HG03520 (cell line): ENCODE data around the gene INPP4A.

Experiments used
- ATAC-seq: cut with Tn5 transposase; IDR thresholded peaks from one replicate; pipeline ENCODE4 v1.9.1; 2021; ENCODE audit warnings: mild to moderate bottlenecking, moderate library complexity; ENCODE audit not compliant: unreplicated experiment

The INPP4A gene

GRCh38 chr2:98558852-98559530 is 114.3 kb downstream of the INPP4A start:
- no peak for ATAC-seq

DNA sequence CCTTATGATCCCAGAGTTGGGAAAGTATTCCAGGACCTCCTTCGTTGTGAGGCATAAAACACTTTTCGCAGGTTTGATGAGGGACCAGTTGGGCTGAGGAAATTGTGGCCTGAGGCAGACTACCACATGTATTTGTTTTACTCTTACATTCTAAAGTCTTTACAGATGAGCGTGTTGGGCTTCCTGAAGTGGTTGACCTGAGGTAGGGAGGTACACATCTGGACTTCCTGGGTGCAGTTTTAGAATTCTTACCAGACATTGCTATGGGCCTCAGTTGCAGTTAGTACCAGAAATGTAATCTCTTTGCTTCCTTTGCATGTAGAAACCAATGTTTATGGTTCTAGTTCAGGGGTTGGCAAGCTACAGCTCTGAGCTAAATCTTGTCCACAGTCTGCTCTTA is 114.9 kb downstream of the INPP4A start:
- no peak for ATAC-seq

DNA sequence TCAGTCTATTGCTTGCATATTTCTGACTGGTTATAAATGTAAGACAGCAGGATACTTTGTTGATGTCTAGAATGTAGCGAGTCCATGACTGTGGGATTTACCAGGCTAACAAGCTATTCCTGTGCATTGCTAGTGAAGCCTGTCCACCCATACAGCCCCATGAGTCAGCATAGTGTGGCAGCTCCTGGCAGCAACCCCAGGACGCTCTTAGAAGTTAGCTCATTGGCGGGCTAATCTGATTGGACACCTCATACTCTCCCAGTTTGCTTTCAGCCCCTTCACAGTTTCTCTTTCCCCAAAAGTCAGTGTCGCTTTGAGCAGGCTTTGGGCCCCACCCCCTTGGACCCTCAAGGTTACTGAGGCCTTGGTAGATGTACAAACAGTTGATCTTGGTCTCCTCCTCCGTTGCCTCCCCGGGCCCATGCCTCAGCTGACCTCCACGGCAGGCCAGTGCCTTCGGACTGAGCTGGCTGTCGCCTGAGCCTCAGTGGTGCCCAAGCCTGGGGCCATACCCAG is 115.7 kb downstream of the INPP4A start:
- no peak for ATAC-seq

DNA sequence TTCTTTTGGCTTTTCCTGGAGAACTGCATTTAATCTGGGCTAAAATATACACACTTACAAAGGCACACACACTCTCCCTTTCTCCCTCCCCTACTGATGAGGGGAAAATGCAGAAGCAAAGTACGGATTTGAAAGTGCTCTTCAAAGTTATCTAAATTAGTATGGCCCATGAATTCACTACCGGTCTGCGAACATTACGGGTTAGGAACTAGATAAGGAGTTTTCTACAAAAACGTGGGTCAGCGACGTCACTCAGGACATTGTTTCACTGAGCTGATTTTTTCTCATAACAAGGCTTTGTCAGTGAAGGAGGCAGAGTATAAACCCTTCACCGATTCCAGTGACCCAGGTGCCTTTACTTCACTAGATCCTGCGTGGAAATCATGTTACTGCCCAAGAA is 116.4 kb downstream of the INPP4A start:
- ATAC-seq, result no peak

- ATAC-seq, result no peak
Measured at GRCh38 chr2:98561902-98562695, 117.4 kb downstream of the INPP4A start.

- no peak for ATAC-seq
Measured at GRCh38 chr2:98563394-98563793, 118.7 kb downstream of the INPP4A start.

- ATAC-seq, result no peak
Measured at GRCh38 chr2:98564541-98565132, 120.0 kb downstream of the INPP4A start.

GRCh38 chr2:98565286-98565860 is 120.7 kb downstream of the INPP4A start:
- ATAC-seq, result no peak

DNA sequence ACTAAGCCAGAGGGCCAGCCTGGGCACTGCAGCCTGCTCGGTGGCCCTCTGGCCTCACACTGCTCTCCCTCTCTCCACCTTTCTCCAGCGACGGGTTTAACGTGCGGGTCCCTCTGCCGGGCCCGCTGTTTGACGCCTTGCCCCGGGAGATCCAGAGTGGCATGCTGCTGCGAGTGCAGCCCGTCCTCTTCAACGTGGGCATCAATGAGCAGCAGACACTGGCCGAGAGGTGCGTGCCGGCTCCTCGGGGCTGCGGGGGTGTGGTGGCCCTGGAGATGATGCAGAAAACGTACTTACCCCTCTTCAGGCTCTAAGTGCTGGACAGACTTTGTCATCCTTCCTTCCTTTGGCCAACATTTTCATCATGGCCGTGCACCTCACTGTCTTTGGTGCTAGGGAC is 121.3 kb downstream of the INPP4A start:
- ATAC-seq, result no peak

GRCh38 chr2:98568161-98568956 is 123.7 kb downstream of the INPP4A start:
- no peak for ATAC-seq

DNA sequence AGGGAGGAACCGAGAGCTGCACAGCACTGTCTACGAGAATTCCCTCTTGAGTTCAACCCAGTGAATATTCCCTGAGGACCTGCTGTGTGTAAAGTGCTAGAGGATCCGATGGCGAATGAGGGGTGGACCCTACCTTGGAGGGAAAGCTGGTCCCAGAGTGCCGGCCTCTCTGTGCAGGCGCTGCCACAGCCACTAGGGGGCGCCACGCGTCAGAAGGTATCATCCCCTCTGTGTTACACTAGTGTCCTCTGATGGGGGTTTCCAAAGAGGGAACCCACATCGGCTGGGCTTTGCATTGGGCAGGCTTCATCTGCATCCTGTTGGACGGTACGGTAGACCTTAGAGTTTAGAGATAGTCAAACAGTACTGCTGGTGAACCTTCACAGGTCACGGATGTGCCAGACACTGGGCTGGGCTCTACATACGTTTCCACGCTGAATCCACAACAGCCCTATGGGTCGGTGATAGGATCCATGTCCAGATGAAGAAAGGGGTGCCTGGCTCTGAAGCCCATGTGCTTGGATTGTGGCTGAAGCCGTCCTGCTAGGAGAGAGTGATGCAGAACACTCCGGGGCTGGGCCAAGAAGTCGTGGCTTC is 124.6 kb downstream of the INPP4A start:
- no peak for ATAC-seq

DNA sequence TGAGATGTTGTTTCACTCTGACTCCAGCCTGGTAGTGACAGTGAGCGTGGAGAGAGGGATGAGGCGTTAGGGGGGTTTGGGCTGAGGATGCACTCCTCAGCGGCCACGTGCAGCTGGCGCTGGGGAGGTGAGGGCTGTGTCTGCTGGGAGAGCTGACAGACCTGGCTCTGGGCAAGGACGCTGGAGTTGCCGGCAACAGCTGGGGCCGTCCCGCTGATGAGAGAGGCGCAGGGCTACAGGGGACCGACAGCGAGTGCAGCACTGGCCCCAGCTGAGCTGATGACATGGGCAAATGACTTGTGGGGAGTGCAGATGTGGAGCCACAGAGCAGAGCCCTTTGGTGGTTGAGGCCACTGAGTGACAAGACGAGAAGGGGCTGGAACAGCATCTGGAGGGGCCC is 125.3 kb downstream of the INPP4A start:
- no peak for ATAC-seq

DNA sequence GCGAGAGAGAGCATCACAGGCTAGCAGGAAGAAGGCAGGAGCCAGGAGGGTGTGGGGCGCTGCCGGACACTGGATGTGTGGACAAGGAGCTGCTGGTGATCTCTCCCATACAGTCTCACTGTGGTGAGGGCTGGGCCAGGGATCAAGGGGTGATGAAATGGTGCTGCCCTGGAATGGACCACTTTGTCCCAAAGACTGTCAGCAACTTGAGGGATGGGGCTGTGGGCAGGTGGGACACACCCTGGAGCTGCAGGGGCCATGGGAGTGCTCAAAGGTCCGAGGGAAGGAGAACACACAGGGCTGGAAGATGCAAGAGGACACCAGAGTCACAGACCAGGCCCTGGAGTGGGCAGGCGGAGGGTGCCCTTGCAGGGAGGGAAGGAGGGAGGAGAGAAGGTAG is 125.7 kb downstream of the INPP4A start:
- ATAC-seq, result no peak

DNA sequence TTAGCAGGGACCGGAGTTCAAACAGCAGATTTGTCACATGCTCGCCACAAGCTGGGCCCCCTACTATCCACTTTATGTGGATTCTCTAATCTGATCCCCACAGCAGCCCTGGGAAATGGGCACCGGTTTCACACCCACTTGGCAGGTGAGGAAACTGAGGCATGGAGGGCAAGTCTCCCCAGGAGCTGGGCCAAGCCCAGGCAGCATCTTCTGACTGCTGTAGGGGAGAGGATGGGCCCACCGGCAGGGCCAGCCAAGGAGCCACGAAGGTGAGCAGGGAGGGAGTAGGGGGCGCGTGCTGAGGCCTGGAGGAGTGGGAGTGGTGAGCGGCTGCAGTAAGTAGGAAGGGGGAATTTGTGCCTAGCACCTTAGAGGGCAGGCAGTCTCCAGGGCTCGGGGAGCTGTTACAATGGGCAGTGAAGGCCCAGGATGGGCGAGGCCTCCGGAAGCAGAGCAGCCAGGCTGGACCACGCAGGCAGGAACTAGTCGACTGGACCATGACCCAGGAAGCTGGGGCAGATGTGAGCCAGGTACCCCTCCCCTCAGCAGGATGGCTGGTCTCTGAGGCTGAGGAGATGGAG is 126.6 kb downstream of the INPP4A start:
- ATAC-seq, result no peak

GRCh38 chr2:98571796-98572195 is 127.1 kb downstream of the INPP4A start:
- no peak for ATAC-seq

DNA sequence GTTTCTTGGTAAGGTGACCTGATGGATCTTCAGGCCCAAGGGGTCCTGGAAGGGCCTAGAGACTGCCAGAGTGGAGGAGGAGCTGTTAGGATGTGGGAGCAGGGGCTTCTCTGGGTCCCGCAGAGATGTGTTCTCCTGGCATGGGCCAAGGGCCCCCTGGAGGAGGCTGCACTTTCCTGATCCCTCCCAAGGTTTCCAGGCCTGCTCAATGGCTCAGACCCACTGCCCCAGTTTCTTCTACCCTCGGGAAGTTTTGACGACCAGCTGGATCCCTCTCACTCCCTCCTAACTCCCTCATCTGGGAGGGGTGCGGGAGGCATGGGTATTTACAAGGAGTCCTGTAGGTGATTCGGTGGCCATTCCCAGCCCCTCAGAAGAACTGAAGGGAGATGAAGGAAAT is 127.6 kb downstream of the INPP4A start:
- ATAC-seq, result no peak

- no peak for ATAC-seq
Measured at GRCh38 chr2:98572676-98573075, 128.0 kb downstream of the INPP4A start.

DNA sequence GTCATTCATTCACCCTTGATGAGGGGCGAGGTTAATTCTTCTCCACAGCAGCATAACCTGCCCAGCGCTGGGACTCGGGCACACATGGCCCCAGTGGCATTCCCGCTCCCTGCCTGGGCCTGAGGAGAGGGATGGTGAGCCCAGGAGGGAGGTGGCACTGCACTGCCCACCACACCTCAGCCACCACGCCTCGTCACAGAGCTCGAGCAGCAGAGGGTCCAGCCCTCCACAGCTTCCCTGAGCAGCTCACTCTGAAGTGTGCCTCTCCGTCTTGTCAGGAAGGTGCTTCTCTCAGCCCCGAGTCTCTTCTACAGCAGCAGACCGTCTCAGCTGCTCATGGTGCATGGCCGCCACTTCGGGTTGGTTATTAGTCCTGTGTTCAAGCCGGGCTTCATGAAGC is 128.8 kb downstream of the INPP4A start:
- no peak for ATAC-seq

DNA sequence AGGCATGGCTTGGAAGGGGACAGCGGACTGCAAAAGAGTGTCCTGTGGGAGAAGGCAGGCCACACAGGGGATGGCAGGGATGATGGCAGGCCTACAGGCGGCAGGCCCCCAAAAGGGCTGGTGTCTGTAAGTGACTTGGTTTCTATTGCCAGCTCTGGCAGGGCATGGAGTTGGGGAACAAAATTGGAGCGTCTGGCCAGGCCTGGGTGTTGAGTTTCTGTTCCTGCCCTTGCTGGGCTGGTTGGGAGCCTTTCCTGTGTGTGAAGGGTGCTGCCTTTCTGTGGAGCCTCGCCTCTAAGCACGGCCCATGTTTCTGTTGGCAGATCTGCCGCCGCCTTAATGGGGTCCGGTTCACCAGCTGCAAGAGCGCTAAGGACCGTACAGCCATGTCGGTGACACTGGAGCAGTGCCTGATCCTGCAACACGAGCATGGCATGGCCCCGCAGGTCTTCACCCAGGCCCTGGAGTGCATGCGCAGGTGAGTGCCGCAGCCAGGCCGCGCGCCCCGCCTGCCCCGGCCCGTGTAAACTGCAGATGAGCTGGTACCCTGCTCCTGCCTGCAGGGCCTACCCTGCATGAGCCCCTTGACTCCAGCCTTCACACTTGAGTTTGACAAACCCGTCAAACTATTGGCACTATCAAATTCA is 132.1 kb downstream of the INPP4A start:
- ATAC-seq, result no peak

DNA sequence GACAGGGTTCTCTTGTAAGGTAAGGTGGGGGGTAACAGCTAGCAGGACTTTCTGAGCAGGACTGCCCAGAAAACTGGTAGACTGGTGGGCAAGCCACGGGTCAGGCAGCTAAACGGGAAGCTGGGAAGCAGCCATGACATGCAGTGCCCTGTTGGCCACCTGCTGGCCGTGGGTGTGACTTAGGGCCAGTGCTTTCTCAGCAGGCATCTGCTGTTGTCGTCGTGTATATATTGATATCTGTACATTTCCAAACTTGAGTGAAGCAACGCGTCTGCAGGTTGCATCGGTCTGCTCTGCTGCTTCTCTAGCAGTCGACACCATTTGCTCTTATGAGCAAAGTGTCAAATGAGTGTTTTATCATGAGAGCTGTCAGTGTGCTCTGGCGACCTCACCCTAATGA is 132.7 kb downstream of the INPP4A start:
- ATAC-seq, result no peak
